ENCODE data around the gene IRS2. TPM values are rescaled to one million over a fixed set of nuclear protein-coding genes. Genes with fewer than 3 reads are reported as not detected.

IRS2 gene
- total and polyA plus RNA-seq, 4 donors, result 4.0 to 9.1 (median 6.7) TPM

- peak; percentile 94 for TF ChIP-seq ATF3 (IDR thresholded peaks at IDR 0.05)
Measured at GRCh38 chr13:109720758-109721184, 65.6 kb downstream of the IRS2 start (continued).

- H3K27ac ChIP-seq (ENCODE audit: low read depth in 1 of 2, low read length in 2 of 2), result peak overlapping the region; percentile 79 to 86
- peak overlapping the region in 1 of 2 donors; percentile 32 for H3K9ac ChIP-seq (ENCODE audit: low read depth in 1 of 2, low read length in 2 of 2)
- DNase-seq (ENCODE audit: low spot score), result no peak
- no peaks in the 10 kb centered on the region for H3K36me3 ChIP-seq (ENCODE audit: control insufficient read depth in 4 of 4, insufficient read depth in 3 of 4, low read depth in 1 of 4, low read length in 3 of 4)
- no peak overlapping the region for H3K4me3 ChIP-seq (ENCODE audit: low read depth in 1 of 3, low read length in 3 of 3)
- H3K4me1 ChIP-seq (ENCODE audit: control insufficient read depth in 4 of 4, insufficient read depth in 4 of 4, low read length in 3 of 4), result peaks cover 16 to 78% (median 49%) of the 10 kb centered on the region in 4 donors
- 34% methylated on average over 7 of the region's 7 CpGs for WGBS
- H3K9me3 ChIP-seq (ENCODE audit: control insufficient read depth in 4 of 4, low read length in 3 of 4), result no peaks in the 10 kb centered on the region
- H3K27me3 ChIP-seq (ENCODE audit: control insufficient read depth in 4 of 4, insufficient read depth in 4 of 4, low read length in 3 of 4), result no peaks in the 10 kb centered on the region
- TF ChIP-seq ATF3 (IDR thresholded peaks at IDR 0.05) (no peak), YY1 (IDR thresholded peaks at IDR 0.05) (no peak), JUND (IDR thresholded peaks at IDR 0.05) (no peak), FOXA1 (IDR thresholded peaks at IDR 0.05) (no peak), NR2F2 (IDR thresholded peaks at IDR 0.05) (no peak), RAD21 (IDR thresholded peaks at IDR 0.05) (no peak), CTCF (IDR thresholded peaks at IDR 0.05; ENCODE audit: low read depth, low read length, missing input control) (no peak), REST (IDR thresholded peaks at IDR 0.05) (no peak), FOXA2 (IDR thresholded peaks at IDR 0.05) (no peak), TAF1 (conservative IDR thresholded peaks at IDR 0.05) (no peak), RXRA (IDR thresholded peaks at IDR 0.05) (peak; percentile 36 to 47), HNF4A (conservative IDR thresholded peaks at IDR 0.05) (peak in 1 of 2 donors; percentile 27), ZBTB33 (IDR thresholded peaks at IDR 0.05) (no peak), SP1 (IDR thresholded peaks at IDR 0.05) (no peak), MAX (IDR thresholded peaks at IDR 0.05) (no peak), EGR1 (IDR thresholded peaks at IDR 0.05; ENCODE audit: low read depth in 2 of 2) (no peak), GABPA (IDR thresholded peaks at IDR 0.05 in 1 of 2, conservative IDR thresholded peaks at IDR 0.05 in 1 of 2) (no peak)
Measured at GRCh38 chr13:109719962-109720646, 66.3 kb downstream of the IRS2 start.
